Right atrium auricular region (tissue), 2 donors: ENCODE results near the gene DEFB123. TPM values are rescaled to one million over a fixed set of nuclear protein-coding genes. Genes with fewer than 3 reads are reported as not detected.
"Not testable (repeated sequence)": the region's sequence is repeated elsewhere in the genome, so short reads cannot be mapped to it uniquely, and the experiment has no call there.

Source experiments
- DNase-seq: peaks from one replicate; pipeline ENCODE4 v3.0.0-alpha.2; 2019; ENCODE audit warnings: low spot score
- H3K27ac ChIP-seq, 2 donors: fragments of 200-600 bp; sonication (generic); 1 replicate in 1 of 2; 2 replicates in 1 of 2; pipeline ENCODE4 v1.5.1; 2016 to 2019
- H3K27me3 ChIP-seq, 2 donors: fragments of 200-600 bp; sonication (generic); one replicate each; pipeline versions ENCODE4 v1.5.1 to v1.6.0; 2017 to 2019
- H3K36me3 ChIP-seq: fragments of 200-600 bp; sonication (generic); one replicate; pipeline ENCODE4 v1.5.1; 2016
- H3K4me1 ChIP-seq, 2 donors: fragments of 200-600 bp; sonication (generic); one replicate each; pipeline versions ENCODE4 v1.5.1 to v1.6.0; 2017 to 2019
- H3K4me3 ChIP-seq, 2 donors: fragments of 200-600 bp; sonication (generic); 1 replicate in 1 of 2; 2 replicates in 1 of 2; pipeline ENCODE4 v1.5.1; 2017 to 2019; ENCODE audit warnings: mild to moderate bottlenecking in 1 of 2, moderate library complexity in 1 of 2
- H3K9me3 ChIP-seq, 2 donors: fragments of 200-600 bp; sonication (generic); one replicate each; pipeline ENCODE4 v1.5.1; 2019
- CTCF ChIP-seq, 2 donors: fragments of 200-600 bp; sonication (generic); IDR thresholded peaks; one replicate each; pipeline ENCODE4 v1.5.1; 2019; ENCODE audit warnings: antibody characterized with exemption in 2 of 2
- total RNA-seq, 2 donors: library from RNA; depleted of rRNA; stranded (reverse); fragments of >200 nt; gene quantifications; one replicate each; pipeline ENCODE4 v1.1.0, GENCODE V29; 2016

DEFB123 gene
- total RNA-seq, 2 donors from 2014 or later, result not detected

GRCh38 chr20:31414381-31414780, 26.1 kb upstream of the DEFB123 start:
- Histone ChIP-seq H3K36me3 (no peaks in the 10 kb centered on the region), H3K9me3 (no peaks in the 10 kb centered on the region), H3K4me3 (no peak overlapping the region), H3K27me3 (no peaks in the 10 kb centered on the region), H3K27ac (no peak overlapping the region), H3K4me1 (no peaks in the 10 kb centered on the region)
- no peak for TF ChIP-seq CTCF (IDR thresholded peaks at IDR 0.05)
- DNase-seq, result no peak

- H3K36me3 ChIP-seq, result no peaks in the 10 kb centered on the region
- H3K4me1 ChIP-seq, result no peaks in the 10 kb centered on the region
- TF ChIP-seq CTCF (IDR thresholded peaks at IDR 0.05), result no peak
- no peaks in the 10 kb centered on the region for H3K27me3 ChIP-seq
- H3K4me3 ChIP-seq, result no peak overlapping the region
- no peaks in the 10 kb centered on the region for H3K9me3 ChIP-seq
- DNase-seq, result no peak
- H3K27ac ChIP-seq, result no peak overlapping the region
These were observed 24.8 kb upstream of the DEFB123 start for GRCh38 chr20:31415653-31416052.

- no peak for DNase-seq
- Histone ChIP-seq H3K4me3 (no peak overlapping the region), H3K9me3 (no peaks in the 10 kb centered on the region), H3K4me1 (no peaks in the 10 kb centered on the region), H3K27me3 (no peaks in the 10 kb centered on the region), H3K27ac (no peak overlapping the region), H3K36me3 (no peaks in the 10 kb centered on the region)
- no peak for TF ChIP-seq CTCF (IDR thresholded peaks at IDR 0.05)
These were observed 22.1 kb upstream of the DEFB123 start for GRCh38 chr20:31418307-31418706.

GRCh38 chr20:31425797-31426196, 14.6 kb upstream of the DEFB123 start:
- H3K4me1 ChIP-seq, result no peaks in the 10 kb centered on the region
- H3K9me3 ChIP-seq, result peaks cover 0 to 8% of the 10 kb centered on the region in 2 donors
- H3K4me3 ChIP-seq, result no peak overlapping the region
- no peak for TF ChIP-seq CTCF (IDR thresholded peaks at IDR 0.05)
- H3K27me3 ChIP-seq, result no peaks in the 10 kb centered on the region
- no peak overlapping the region for H3K27ac ChIP-seq
- no peaks in the 10 kb centered on the region for H3K36me3 ChIP-seq
- DNase-seq, result no peak

- H3K27ac ChIP-seq, H3K27me3 ChIP-seq, H3K4me3 ChIP-seq, H3K9me3 ChIP-seq, H3K36me3 ChIP-seq, H3K4me1 ChIP-seq, DNase-seq: not testable (repeated sequence)
These were observed 13.4 kb upstream of the DEFB123 start for GRCh38 chr20:31426891-31427551.

GRCh38 chr20:31427576-31427975, 12.9 kb upstream of the DEFB123 start:
- not testable (repeated sequence) for H3K27ac ChIP-seq, DNase-seq, H3K36me3 ChIP-seq, H3K4me3 ChIP-seq, H3K4me1 ChIP-seq, H3K27me3 ChIP-seq, H3K9me3 ChIP-seq

GRCh38 chr20:31430568-31431115, 9.8 kb upstream of the DEFB123 start:
- Histone ChIP-seq H3K27me3 (no peaks in the 10 kb centered on the region), H3K4me3 (no peak overlapping the region), H3K4me1 (no peaks in the 10 kb centered on the region), H3K36me3 (no peaks in the 10 kb centered on the region), H3K9me3 (peaks cover 0 to 8% of the 10 kb centered on the region in 2 donors), H3K27ac (no peak overlapping the region)
- no peak for TF ChIP-seq CTCF (IDR thresholded peaks at IDR 0.05)
- no peak for DNase-seq
